HG03159 (cell line): ENCODE results near the gene ZEB2.

ENCODE experiments used
- ATAC-seq: cut with Tn5 transposase; IDR thresholded peaks from one replicate; pipeline ENCODE4 v1.9.1; 2021; ENCODE audit warnings: mild to moderate bottlenecking, moderate library complexity; ENCODE audit not compliant: unreplicated experiment

The ZEB2 gene

DNA sequence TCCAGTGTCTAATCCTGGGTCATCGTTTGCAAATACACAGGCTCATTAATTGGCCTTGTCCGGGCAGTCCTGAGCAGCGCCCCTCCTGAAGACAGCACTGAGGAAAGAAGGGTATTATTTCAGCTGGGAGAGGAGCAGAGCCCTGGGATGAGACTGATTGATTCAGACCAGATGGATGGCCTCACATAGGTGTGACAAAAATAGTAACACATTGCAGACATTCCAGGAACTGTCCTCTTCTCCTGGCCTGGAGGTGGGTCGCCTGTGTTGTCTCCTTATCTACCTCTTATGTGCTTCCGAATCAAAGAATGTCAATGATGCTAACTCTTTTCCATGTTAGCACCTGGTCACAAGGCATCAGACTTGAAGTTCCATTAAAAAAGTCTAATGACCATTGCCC is 45.9 kb downstream of the ZEB2 start:
- no peak for ATAC-seq

DNA sequence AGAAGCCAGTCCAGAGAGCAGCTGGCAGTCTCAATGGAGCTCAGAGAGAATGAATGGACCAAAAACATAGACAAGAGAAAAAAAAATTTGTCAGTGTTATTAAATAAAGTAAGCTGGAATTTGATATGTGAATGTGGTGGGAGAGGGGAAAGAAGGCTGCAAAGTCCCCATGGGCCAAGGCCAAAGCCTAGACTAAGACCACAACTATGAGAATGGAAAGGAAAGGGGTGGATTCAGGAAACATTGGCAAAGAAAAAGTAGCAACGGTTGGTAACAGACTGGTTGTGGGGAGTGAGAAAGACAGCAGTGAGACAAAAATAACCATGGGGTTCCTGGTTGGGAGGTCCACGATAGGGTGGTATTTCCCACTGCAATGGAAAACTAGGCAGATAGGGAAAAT is 47.0 kb downstream of the ZEB2 start:
- ATAC-seq, result no peak

DNA sequence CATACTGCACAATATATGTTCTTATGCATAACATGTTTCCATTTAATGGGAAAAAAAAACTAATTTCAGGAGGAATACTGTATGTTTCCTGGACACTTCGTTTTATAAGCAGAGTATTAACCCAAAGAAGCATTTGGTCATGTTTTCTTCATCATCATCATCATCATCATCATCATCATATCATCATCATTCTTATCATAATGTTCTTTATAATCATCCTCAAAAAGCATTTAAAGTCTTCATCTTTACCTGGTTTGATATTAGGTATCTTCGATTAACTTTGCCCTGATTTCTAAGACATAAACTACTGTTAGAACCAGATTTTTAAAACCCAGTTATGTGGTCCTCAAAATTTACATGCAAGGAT is 47.9 kb downstream of the ZEB2 start:
- ATAC-seq, result no peak

DNA sequence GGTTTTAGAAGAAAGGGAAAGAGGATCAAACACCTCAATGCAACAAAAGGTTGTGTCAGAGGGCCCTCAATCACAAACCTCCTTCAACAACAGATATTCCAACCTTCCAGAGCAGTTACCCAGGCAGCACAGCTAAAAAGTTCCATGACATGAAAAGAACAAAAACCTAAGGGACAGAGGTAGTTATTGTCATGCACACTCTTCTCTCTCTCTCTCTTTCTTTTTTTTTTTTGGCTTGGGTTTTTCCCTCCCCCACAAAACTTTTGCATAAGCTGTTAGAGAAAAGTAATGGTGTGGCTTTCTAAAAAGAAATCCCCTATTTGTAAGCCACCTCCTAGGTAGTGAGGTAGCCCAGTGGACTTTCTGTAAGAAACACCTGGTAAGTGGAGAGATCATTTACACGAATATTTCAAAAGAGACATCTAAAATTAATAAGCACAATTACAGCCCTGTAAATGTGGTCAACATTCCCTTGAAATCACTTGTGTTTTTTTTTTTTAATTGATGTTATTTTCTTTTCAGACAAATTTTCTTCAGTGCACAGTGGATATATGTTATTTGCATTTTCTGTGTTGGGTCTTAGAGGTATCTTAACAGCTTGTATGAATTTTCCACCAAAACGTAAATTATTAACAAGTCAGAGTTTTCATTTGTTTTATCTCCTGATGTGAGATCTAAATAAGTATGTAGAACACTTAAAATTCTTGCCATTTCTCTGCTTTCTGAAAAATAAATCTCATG is 48.4 kb downstream of the ZEB2 start:
- peak; percentile 78 for ATAC-seq

DNA sequence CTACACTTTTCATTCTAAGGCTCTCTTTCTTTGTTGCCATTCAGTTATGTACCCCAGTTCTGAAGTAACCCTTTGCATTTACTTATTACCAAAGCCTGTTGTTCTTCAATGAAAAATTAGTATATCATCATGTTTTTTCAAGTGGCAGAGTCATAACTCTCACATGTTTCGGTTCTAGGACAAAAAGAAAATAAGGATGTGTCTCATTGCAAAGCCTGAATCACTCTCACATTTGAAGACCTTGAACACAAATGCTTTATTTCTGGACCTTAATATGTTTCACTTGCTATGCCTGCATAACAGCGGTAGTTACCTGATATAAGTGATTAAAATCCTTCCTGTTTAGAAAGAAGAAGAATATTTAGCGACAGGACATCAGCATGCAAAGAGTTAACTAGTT is 49.1 kb downstream of the ZEB2 start:
- ATAC-seq, result no peak

DNA sequence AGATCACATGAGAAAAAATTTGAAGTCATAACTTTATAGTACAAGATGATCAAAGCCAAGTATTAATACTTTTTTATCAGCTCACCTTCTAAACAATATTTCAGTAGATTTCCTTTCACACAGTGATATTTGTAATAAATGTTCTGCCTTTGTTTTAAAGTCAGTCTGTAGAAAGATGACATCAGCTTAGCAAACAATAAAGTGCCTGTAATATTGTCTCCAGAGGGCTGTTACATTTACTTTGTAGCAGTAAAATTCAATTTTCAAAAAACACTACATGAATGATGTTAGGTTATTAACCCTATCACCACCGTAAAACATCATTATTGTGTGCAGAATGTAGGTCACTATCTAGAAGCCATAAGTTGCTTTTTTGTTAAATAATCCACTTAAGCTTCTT is 49.6 kb downstream of the ZEB2 start:
- ATAC-seq, result no peak

DNA sequence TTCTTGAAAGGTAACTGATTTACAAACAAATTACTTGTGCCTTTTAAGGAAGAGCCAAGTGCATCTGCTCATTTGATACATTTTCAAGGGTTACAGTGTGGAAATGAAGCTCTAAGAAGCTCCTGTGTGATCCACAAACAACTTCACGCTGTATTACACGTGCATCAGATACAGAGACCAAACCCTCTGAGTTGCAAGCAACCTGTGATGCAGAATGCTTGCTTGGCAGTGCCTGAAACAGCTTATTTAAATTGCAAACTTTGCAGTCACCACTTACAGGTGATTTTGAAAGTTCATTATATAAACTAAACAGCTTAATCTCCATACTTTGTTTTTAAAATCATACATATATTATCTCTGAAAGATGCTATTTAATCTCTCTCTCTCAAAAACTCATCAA is 50.1 kb downstream of the ZEB2 start:
- no peak for ATAC-seq

DNA sequence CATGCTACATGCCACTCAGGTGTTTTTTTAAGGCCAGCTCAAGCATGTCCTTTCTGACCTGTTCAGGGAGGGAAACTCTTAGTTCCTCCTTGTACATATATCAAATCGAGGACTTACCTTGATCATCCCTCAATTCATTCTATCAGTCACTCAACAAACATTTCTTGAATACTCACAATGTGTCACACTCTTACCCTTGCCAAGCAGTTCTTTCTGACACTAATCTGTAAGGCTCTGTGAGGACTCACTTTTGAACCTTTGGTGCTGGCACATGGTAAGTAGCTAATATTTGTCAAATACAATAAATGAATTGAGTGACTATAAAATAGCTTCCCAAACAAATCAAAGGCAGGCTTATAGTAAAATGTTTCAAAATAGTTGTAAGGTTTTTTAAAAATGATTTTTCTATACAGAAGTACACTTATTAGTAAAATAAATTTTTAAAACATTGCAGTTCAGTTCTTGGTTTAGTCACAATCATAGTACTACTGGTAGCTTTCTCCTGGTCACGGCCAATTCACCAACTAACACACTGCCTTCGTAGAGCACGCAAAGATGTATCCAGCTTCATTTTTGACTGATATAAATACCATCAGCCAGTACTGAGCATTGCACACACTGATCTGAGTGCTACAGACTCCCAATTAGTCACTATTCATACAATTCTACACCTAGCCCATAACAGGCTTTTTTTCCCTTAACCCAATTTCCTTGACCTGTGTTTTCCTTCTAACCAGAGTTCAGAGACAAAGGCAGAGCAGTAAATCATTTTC is 50.9 kb downstream of the ZEB2 start:
- ATAC-seq, result no peak

DNA sequence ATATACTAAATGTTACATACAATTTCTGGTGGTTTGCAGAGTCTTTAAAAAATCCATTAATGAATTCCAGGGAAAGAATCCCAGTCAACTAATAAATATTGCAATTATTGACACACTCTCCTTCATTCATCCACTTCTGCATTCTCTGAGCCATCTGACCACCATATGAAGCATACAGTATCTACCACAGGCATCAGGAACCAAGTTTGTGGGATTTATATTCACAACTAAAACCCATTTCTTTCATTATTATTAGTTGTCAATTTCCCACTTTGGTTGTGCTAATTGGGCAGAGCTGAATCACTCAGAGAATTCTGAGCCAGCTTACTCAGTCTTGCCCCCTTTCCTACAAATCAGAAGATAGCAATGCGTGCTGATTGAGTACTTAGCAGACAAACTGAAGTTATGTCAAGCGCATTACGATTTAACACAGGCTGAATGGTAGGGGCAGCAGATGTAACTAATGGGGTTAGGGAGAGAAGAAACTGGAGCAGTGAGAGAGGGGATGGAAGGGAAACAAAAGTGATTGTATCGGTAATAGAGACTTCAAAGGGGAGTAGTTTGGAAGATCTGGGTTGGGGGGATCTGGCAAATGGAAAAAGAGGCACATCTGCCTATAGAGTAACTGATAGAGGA is 52.3 kb downstream of the ZEB2 start:
- no peak for ATAC-seq

DNA sequence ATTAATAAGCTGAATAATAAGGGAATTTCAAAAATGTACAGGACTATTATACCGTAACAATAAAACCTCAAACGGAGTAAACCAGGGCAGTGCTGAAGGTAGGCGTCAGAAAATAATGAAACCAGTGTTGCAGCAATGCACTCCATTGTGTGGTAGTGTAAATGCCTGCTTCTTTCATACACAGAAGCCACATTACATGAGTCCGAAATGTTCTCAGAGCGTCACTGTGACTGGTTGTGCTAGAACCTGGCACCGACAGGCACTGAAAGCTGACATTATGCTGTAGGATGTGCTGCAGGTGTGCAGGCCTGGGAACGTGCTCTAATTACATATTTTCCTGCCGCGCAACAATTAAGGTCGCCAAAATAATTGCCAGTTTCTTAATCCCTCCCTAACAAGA is 53.3 kb downstream of the ZEB2 start:
- no peak for ATAC-seq

DNA sequence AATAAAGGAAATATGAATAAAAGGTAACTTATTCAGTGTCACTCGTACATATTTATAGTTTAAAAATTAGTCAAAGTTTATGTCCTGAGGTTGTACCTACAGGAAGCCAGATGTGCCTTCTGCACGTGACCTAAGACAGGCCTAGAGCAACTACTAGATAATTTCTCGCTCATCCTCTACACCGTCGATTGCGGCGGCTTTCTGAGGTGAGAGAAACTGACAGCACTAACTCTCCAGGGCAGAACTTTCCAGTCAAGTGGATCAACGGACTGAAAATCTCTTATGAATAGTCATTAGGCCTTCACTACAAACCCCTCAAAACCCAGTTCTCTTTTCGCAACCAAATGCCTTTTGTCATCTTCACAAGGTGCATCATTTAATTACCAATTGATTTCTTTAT is 54.2 kb downstream of the ZEB2 start:
- ATAC-seq, result no peak

DNA sequence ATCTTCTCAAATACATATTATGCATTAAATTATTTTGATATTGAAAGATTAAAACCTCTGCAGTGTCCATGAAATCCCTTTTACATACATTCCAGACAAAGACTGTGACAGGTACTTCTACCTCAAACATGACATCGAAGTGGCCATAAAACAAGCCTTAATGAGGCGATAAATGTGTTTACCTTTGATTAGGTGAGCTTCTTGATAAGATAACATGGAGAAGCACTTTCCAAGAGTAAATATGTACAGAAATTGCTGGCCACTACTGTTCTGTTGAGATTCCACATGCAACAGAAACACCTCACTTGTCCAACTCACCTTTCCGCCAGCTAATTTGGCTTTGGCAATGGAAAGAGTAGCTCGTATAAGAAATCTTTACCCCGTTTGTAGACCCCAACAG is 55.2 kb downstream of the ZEB2 start:
- ATAC-seq, result no peak

DNA sequence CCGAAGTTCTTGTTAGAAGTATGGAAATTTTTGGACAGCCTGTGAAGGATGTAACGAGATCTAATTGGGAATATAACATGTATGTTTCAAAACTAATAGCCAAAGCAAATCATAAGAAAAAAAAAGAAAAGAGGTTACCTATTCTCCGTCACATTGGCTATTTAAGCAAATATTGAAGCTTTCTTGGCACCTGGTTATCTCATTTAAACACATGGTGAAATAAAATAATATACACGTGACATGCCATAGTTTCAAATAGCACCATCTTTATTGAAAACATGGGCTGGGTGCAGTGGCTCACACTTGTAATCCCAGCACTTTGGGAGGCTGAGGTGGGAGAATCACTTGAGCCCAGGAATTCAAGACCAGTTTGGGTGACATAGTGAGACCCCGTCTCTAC is 56.7 kb downstream of the ZEB2 start:
- ATAC-seq, result no peak

DNA sequence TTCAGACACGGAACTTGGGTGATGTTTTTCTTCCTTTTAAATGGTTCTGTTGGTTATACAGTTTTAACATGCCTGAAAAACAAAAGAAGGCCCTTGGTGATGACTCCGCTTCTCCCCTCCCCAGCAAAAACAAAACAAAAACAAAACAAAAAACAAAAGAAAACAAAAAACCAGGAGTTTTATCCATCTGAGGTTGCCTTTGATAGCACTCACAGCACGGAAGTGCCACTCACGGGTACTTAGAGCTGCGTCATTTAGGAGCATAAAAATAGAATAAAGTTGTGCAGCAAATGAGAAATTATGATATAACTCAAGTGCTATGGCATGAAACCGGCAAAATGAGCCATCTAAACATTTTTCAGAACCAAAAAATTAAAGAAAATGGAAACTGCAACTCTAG is 57.7 kb downstream of the ZEB2 start:
- no peak for ATAC-seq

DNA sequence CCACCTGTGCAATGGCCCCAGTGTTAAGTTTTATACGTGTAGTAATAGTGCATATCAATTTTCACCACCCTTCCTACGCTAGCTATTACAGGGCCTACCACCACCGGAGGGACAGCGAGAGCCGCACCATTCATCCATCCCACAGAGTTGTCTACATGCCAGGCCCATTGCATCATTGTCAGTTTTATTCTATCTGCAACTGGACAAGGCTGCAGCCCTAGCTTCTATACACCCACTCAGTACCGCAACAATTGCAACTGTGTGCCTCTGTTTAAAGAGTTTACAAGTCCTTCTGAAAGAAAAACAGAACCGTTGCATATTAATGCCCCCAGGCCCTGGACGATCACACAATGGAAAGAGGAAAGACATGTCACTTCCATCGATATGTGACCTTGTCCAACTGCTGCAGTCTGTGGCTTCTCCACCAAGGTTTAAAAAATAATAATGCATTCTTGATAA is 58.6 kb downstream of the ZEB2 start:
- ATAC-seq, result no peak

DNA sequence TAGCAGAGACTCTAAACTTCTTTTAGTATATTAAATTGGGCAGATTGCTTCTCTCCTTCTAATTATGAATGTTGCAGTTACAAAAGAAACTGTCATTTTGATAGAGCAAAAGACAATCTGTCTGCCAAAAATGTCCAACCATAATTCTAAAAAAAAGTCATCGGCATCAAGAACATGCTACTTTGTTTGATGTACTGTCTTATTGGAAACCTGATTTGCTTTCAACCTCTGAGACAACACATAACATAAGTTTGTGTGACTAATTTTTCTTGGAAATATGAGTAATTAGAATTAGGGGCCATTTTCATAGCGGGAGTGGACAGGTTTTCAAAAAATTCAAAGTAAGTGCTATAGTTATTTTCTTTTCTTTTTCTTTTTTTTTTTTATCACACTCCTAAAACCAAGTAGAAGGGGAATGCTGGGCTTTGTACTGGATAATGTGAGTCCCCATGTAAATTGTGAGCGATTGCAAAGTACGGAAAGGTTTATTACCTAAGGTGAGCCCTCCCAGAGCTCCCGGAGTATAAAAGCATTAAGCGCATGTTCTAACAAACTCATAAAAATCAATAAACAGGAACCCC is 59.1 kb downstream of the ZEB2 start:
- no peak for ATAC-seq

DNA sequence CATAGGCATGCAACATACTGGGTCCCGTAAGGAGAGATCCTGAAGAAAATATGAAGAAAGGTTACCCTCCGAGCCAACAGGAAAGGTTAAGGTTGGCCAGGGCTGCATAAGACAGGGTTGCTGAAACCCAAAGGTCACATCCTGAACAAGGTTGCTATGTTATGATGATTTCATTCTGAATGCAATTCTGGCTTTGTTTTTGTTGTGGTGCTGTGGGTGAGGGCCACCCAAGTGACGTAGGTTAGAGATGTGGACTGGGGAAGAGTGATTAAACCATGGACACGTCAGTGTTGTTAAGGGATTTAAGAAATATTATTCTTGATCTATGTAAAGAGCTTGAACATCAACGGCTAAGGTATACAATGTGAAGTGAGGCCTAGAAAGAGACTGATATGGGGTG is 60.0 kb downstream of the ZEB2 start:
- ATAC-seq, result no peak

DNA sequence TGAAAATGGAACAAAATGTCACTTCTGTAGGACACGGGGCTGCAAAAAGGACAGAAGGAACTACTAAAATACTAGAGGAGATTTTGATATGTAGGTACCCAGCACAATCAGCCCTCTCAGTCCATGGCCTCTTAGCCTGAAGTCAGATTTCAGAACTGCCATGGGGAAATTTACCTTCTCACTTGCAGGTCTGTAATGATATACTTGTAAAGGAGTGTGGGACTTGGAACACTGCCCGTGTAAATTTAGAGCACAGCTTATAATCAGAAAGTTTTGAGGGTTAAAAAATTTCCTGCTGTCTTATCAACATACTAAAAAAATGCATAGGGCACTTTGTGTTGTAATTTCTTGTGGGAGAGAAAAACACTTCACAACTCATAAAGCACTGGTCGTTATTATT is 60.6 kb downstream of the ZEB2 start:
- no peak for ATAC-seq

DNA sequence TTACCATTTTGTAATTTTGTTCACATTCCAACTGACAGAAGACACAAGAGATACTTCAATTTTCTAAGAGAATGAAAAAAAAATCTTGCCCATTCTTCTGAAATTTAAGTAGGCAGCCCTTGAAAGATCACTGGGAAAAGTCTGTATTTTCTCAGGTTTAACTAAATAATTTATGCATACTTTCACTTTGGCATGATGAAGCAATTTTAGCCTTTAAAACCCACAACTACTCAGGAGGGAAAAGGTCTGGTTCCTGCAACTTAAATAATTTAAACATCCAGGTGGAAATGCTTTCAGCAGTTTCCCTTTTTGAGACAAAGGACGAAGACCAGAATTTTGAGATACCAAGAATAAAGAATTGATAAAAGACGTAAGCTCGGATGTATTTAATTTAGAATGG is 61.4 kb downstream of the ZEB2 start:
- no peak for ATAC-seq

DNA sequence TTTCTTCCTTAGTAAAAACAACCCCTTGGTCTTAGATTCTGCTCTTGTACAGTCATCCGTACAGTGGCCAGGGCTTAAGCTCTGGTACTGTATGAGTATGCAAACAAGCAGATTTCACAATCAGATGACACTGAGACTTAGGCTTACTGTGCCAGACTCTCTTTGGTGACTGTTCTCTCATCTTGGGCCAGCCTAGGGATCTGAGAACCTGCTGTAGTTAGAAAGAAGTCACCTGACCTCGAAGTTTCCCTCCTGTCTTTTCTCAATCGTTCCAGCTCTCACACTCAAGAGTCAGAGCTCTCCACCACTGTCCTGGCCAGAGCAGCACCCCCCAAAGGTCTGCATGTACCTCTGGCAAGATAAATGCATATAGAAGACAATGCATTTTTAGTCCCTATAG is 63.2 kb downstream of the ZEB2 start:
- no peak for ATAC-seq

DNA sequence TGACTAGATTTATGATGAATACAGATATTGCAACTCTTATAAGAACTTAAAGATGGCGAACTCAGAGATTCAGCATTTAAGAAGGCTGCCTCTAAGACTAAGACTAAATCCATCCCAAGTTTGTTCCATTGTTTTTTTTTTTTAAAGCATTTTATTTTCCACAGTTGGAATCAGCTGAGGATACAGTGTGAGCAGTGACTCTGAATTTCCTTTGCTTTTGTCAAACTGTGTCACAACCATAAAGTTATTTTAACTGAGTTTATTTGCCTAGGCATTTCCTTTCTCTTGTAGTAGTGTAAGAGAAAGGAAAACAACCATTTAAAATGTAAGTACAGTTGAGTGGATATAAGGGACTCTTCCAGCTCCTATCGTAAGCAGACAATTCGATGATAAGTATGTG is 63.9 kb downstream of the ZEB2 start:
- ATAC-seq, result no peak
